ENCODE results near the gene CDH4. TPM values are rescaled to one million over a fixed set of nuclear protein-coding genes. Genes with fewer than 3 reads are reported as not detected.
A peak's percentile ranks its signal among the peaks of the same experiment; 100 is the strongest.

CDH4 gene
- total and polyA plus RNA-seq, 2 of the 8 experiments (the other 6 are each of a cell fraction or from before 2014, with no cell fraction given), result 4.3 to 7.9 TPM

GRCh38 chr20:61720348-61720696, 468.3 kb downstream of the CDH4 start:
- Histone ChIP-seq H4K8ac (ENCODE audit: extremely low read depth, insufficient read depth, low read length) (no peak overlapping the region), H2BK15ac (ENCODE audit: low read length) (no peak overlapping the region), H3K4ac (replicated peaks; ENCODE audit: insufficient read length, low read depth, low read length) (no peak overlapping the region), H2AK5ac (ENCODE audit: low read depth, low read length) (no peak overlapping the region), H3K4me1 (replicated peaks in 1 of 4; ENCODE audit: control insufficient read depth in 3 of 4, insufficient read depth in 4 of 4, low read length in 3 of 4) (peaks cover 8 to 19% (median 13%) of the 10 kb centered on the region in 4 experiments), H3K27me3 (replicated peaks in 1 of 4; ENCODE audit: control insufficient read depth in 3 of 4, extremely low read depth in 1 of 4, insufficient read depth in 3 of 4, low read length in 3 of 4) (no peaks in the 10 kb centered on the region; a peak in 2 of 7 replicates), H3K79me2 (ENCODE audit: control insufficient read depth in 1 of 2, insufficient read depth in 2 of 2, low read length in 2 of 2) (no peaks in the 10 kb centered on the region), H2BK120ac (replicated peaks; ENCODE audit: low read depth, low read length) (no peak overlapping the region), H3K4me3 (ENCODE audit: extremely low read depth in 1 of 4, insufficient read depth in 2 of 4, low read depth in 3 of 4, low read length in 4 of 4) (peak overlapping the region in 1 of 4 experiments; percentile 27; a peak in 1 of 8 replicates), H3K4me2 (ENCODE audit: insufficient read depth in 1 of 2, low read depth in 2 of 2, low read length in 2 of 2) (peak overlapping the region; percentile 44 to 55), H3K56ac (replicated peaks; ENCODE audit: insufficient read length, low read depth, low read length) (no peak overlapping the region), H2AFZ (ENCODE audit: low read length) (no peak overlapping the region), H4K20me1 (replicated peaks in 1 of 2; ENCODE audit: control insufficient read depth in 1 of 2, insufficient read depth in 2 of 2, low read length in 2 of 2) (peaks cover 0 to 2% of the 10 kb centered on the region in 2 experiments), H2BK12ac (ENCODE audit: low read depth, low read length) (no peak overlapping the region), H3K9me3 (ENCODE audit: insufficient read depth in 2 of 2, low read depth in 1 of 2, low read length in 1 of 2) (peaks cover 16 to 19% of the 10 kb centered on the region in 2 experiments), H3K36me3 (ENCODE audit: control insufficient read depth in 2 of 4, insufficient read depth in 4 of 4, low read length in 3 of 4) (no peaks in the 10 kb centered on the region), H3K18ac (ENCODE audit: extremely low read depth, low read length) (0 out of 2 replicates have a peak overlapping the region, but pooled peaks have one; percentile 63), H3K23me2 (ENCODE audit: low read depth, low read length) (no peaks in the 10 kb centered on the region), H2BK5ac (ENCODE audit: low read depth, low read length) (no peak overlapping the region), H3K27ac (ENCODE audit: low read depth, low read length) (no peak overlapping the region), H4K91ac (replicated peaks; ENCODE audit: insufficient read length, low read length) (no peak overlapping the region), H3K14ac (ENCODE audit: insufficient read length) (peak overlapping the region; percentile 51), H3K79me1 (ENCODE audit: low read depth, low read length) (no peaks in the 10 kb centered on the region; the same call in 1 of the 2 replicates), H3K9ac (replicated peaks in 1 of 4; ENCODE audit: extremely low read depth in 1 of 4, low read depth in 3 of 4, low read length in 3 of 4) (no peak overlapping the region), H2BK20ac (ENCODE audit: low read length) (no peak overlapping the region; the same call in 1 of the 2 replicates), H3K23ac (ENCODE audit: insufficient read length) (no peak overlapping the region), H4K5ac (ENCODE audit: insufficient read length, low read depth, low read length) (no peak overlapping the region)
- DNase-seq (ENCODE audit: low read depth in 1 of 2, low spot score in 2 of 2), result no peak
- no peak for TF ChIP-seq SRF (IDR thresholded peaks at IDR 0.05; ENCODE audit: low read depth, low read length)
- POLR2A ChIA-PET (ENCODE audit: partially characterized antibody), result interaction anchor here (1.1 kb wide), 1 partner anchor 9 kb away, joined by 3 read pairs; no protein-coding TSS in a partner anchor
- FAIRE-seq, result no peak
- 79% methylated on average over 4 of the region's 4 CpGs; no CpG with 5 or more reads in 1 of the 2 experiments for WGBS, 2 experiments (ENCODE audit: extremely low coverage in 1 of 2, insufficient coverage in 1 of 2, insufficient read length in 1 of 2, insufficient replicate concordance in 2 of 2, low coverage in 1 of 2, low lambda C conversion rate in 2 of 2, missing lambda C conversion rate in 1 of 2)
- CTCF ChIA-PET (ENCODE audit: partially characterized antibody), result interaction anchor here (1.0 to 1.3 kb wide), 2 partner anchors 17 to 97 kb away, joined by 3 to 4 read pairs; no protein-coding TSS in a partner anchor

All from H1 (cell line).